Upper lobe of left lung (tissue), 4 donors: ENCODE results near the gene MRFAP1.
A peak's percentile ranks its signal among the peaks of the same experiment; 100 is the strongest.

Experiments
- CTCF ChIP-seq, 6 experiments: fragments of 450-650 bp in 4 of 6; fragments of 200-600 bp in 2 of 6; sonication (generic) in 2 of 6; IDR thresholded peaks; one replicate each; pipeline ENCODE4 v1.5.1; 2016 to 2019; ENCODE audit warnings: antibody characterized with exemption in 6 of 6
- EP300 ChIP-seq, 4 donors: sonication (generic); formaldehyde crosslinking; IDR thresholded peaks; one replicate each; pipeline ENCODE4 v1.5.1; 2017; ENCODE audit warnings: antibody characterized with exemption in 4 of 4, control low read depth in 2 of 4
- POLR2A ChIP-seq, 4 donors: fragments of 450-650 bp; IDR thresholded peaks; one replicate each; pipeline ENCODE4 v1.5.1; 2016 to 2017; ENCODE audit warnings: antibody characterized with exemption in 4 of 4, mild to moderate bottlenecking in 2 of 4
- POLR2AphosphoS5 ChIP-seq, 2 donors: sonication (generic); formaldehyde crosslinking; IDR thresholded peaks; one replicate each; pipeline ENCODE4 v1.5.1; 2017; ENCODE audit warnings: antibody characterized with exemption in 2 of 2

GRCh38 chr4:6689506-6689960 is 49.0 kb downstream of the MRFAP1 start:
- TF ChIP-seq CTCF (IDR thresholded peaks at IDR 0.05) (no peak), POLR2AphosphoS5 (IDR thresholded peaks at IDR 0.05) (no peak), EP300 (IDR thresholded peaks at IDR 0.05) (no peak), POLR2A (IDR thresholded peaks at IDR 0.05) (peak in 1 of 4 donors; percentile 46)
